GM21737 (cell line): ENCODE data around the gene IL1RL1.

Experiments
- ATAC-seq: cut with Tn5 transposase; IDR thresholded peaks from one replicate; pipeline ENCODE4 v1.9.1; 2021; ENCODE audit warnings: mild to moderate bottlenecking, moderate library complexity; ENCODE audit not compliant: unreplicated experiment

The IL1RL1 gene

DNA sequence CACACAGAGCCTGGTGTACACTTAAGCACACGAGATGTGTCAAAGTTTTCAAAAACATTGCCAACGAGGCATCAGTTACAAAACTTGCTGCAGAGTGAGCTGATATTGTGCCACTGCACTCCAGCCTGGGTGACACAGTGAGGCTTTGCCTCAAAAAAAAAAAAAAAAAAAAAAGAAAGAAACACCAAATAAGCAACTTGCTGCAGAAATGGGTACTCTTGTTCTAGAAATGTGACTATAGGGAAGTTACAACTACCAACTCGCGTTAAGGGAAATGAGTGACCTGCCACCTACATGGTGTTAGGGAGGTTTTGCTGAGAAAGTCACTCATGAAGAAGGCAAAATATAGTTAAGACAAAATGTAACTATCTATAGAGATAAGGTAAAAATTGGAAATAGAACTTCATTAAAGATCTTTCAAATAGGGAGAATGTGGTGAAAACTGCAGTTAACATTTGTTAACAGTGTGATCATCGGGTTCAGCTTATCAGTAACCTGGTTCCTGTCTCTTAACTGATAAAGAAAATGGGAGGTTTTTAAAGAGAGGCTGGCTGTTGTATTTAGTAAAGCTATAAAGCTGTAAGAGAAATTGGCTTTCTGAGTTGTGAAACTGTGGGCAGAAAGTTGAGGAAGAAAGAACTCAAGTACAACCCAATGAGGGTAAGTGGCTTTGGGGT lies at the start of gene IL1RL1:
TSS of gene IL1RL1 (plus strand) at position 600 of the 677 bp plus-strand sequence. CDS start 26,702 bp downstream, outside the sequence.
- no peak for ATAC-seq

DNA sequence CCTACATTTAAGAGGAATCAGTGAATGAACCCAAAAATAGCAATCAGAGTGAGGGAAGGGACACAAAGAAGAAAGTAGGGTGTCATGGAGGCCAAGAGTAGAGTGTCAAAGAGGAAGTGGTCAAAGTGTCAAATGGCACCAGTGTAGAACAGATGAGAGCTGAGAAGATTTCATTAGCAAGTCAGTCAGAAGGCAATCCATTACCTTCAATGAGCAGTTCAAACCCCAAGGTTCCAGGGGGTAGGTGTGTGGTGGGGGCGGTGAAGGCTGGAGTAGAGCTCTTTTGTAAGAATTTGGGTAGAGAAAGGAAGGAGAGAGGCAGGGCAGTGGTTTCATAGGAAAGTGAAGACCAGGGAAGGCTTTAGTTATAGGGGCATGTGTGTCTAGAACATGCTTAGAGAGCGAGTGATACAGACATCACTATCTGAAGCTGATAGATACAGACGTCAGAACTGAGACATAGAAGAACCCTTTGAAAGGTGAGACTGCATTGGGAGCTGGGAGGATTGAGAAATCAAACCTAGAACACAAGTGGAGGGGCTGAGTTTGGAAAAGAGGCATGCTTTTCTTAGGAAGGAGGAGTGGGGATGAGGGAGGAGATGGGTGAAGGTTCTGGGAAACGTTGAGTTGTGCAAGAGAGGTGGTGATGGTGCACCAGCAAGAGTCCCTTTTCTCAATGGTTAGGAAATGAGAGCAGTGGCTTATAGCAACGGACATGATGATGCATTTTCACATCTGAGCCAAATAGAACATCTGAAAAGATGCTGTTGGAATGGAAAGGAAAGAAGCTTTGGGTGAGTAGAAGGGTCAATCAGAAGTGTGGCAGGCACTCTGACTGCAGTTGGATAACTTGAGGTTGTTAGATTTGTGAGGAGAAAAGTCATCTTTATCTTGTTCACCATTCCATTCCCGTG lies 48.9 kb upstream of the IL1RL1 start:
- no peak for ATAC-seq

DNA sequence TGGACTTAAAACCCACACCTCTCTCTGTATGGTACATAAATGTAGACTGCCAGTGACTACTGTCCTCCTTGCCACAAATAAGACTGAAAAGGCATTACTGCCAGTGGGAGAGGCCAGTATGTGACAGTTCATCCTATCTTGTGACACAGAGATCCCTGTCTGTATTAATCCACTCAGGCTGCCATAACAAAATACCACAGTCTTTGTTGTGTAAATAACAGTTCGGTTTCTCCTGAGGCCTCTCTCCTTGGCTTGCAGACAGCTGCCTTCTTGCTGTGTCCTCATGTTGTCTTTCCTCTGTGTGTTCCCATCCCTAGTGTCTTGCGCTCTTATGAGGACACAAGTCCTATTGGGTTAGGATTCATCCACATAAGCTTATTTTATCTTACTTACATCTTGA lies 46.4 kb upstream of the IL1RL1 start:
- no peak for ATAC-seq

DNA sequence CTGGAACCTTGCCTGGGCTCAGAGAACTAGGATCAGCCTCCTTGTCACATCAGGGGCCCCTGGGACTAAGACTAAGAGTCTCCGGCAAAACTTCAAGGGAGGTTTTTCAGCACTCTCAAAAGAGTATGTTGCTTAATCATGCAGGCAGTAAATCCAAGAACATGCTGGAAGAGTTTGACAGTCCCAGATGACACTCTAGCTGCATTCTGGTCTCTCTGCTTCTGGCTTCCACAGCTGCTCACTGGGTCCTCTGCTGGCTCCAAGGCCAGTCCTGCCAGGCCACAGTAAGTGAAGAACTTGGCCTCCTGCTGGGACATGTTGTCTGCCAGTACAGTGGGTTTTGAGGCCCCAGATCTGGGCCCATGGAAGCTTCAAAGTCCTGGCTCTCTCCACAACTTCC lies 45.2 kb upstream of the IL1RL1 start:
- no peak for ATAC-seq

DNA sequence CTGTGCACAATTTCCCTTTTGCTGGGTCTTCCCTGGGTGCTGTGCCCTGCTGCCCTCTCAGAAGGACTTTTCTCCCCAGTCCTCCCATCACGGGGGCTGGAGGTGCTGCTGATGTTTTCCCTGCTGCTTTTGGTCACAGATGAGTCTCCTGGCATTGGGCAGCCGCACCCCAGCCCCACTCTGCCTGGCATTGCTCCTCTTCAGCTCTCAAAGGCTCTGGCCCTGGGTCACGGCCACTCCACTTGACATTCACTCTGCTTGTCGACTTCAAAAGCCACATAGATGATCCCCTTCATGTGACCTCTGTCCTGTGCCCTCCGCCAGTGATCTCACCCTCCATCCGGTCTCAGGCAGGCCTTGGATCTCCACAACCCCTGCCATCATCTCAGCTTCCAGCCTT lies 43.6 kb upstream of the IL1RL1 start:
- no peak for ATAC-seq

DNA sequence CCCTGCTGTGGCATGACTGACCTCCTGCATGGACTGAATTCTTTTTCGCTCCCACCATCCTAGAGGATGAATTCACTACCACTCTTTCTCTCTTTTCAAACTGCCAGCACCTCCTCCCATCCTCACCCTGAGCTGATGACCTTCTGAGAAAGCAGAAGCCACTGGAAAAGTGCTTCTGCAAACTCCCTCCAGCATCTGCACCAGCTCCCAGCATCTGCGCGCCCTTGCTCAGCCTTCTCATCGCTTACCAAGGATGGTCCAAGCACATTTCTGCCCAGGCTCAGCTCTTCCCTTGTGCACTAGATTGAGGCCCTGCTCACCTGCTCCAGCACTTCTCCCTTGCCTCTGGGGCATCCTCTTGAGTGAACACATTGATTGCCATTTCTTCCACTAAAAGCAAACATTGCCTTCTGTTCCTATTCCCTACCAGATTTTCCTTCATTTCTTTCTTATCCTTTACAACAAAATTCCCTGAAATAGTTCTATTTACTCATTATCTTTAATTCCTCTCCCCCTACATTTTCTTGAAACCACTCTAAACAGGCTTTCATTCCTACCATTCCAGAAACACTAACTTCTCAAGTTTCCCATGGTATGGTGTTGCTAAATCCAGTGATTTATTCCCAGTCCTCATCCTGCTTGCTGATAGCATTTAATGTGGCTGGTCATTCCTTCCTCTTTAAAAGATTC lies 42.7 kb upstream of the IL1RL1 start:
- no peak for ATAC-seq

DNA sequence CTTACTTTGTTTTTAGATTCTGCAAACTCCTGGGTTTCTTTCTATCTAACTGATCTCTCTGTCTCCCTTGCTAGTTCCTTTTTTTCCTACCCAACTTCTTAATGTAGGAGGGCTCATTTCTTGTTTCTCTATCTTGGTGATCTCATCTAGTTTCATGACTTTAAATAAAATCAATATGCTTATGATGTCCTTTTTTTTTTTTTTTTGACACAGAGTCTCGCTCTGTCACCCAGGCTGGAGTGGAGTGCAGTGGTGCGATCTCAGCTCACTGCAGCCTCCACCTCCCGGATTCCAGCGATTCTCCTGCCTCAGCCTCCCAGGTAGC lies 42.2 kb upstream of the IL1RL1 start:
- no peak for ATAC-seq

DNA sequence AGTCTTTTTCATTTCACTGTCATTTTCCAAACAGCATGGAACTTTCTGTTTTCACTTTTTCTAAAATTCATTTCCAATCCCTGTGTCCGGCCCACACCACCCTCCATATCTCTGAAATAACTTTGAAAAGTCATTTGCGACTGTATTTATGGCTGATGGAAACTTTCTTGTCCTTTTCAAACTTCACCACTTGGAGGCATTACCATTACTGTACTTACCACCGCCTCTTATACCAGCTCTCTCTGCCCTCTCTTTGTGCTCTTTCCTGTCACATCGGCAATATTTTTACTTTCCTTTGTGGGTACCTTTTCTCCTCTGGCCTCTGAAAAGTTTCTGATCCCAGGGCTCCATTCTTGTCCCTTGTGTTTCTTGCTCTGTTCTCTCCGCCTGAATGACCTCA lies 39.5 kb upstream of the IL1RL1 start:
- ATAC-seq: no peak

DNA sequence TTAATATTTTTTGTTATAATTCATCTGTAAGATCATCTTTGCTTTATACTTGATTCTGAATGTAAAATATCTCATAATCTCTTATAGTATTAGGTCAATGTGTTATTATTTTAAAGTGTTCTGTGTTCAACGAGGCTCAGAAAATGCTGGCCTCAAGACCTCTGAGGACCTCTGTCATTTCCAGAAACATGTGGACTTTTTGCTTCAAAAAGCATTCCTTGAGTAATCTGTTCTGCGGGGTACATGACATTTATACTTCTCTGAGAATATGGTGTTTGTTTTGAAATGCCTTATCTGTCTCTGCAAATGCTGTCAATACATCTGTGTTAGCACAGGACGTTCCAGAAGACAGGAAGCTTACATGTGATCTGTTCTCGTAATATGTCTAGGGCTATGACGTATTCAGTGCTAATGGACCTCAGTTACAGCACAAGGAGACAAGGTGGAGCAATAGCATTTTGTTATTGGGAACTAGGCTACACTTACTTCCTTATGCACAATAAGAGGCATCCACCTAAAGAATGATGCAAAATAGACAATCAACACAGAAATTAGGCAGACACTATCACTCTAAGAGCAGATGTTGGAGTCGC lies 37.6 kb upstream of the IL1RL1 start:
- no peak for ATAC-seq

DNA sequence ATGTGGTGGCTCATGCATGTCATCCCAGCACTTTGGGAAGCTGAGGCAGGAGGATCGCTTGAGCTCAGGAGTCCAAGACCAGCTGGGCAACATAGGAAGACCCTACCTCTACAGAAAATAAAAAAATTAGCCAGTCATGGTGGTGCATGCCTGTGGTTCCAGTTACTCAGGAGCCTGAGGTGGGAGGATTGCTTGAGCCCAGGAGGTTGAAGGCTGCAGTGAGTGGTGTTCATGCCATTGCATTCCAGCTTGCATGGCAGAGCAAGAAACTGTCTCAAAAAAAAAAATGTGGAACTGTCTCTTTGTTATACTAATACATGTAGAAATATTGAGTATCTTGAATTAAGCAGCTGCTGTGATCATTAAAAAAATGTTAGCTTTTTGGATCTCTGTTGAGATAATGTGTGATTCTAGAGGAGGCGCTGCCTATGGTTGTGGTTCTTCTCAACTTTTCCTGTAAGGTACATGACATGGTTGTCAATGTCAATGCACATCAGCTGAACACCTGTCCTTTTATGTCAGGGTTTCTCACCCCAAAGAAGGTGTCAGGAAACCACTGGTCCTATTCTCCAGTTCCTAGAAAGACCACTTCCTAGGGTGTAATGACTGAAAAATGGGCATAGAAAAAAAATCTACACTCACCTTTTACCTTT lies 34.7 kb upstream of the IL1RL1 start:
- no peak for ATAC-seq

DNA sequence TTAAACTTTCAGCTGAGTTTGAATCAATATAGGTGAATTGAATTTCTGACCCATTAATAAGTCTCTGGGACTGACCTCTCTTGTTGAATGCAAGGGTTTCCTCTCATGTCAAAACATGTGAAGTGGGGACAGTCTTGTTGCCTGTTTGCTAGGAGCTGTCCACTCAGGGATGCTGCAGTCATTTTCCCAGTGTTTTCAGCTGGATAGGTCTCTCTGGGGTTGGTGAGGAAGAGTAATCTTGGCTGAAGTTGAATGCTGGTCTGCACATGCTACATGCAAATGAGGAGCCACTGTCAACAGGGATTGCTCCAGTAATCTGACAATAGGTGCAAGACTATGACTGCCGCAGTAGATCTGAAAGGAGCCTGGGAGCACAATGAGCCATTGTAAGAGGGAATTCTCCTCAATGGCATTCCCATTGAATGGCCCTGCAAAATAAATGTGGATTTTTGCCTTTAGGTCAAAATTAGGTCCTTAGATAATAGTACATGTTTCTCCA lies 34.1 kb upstream of the IL1RL1 start:
- ATAC-seq: no peak

DNA sequence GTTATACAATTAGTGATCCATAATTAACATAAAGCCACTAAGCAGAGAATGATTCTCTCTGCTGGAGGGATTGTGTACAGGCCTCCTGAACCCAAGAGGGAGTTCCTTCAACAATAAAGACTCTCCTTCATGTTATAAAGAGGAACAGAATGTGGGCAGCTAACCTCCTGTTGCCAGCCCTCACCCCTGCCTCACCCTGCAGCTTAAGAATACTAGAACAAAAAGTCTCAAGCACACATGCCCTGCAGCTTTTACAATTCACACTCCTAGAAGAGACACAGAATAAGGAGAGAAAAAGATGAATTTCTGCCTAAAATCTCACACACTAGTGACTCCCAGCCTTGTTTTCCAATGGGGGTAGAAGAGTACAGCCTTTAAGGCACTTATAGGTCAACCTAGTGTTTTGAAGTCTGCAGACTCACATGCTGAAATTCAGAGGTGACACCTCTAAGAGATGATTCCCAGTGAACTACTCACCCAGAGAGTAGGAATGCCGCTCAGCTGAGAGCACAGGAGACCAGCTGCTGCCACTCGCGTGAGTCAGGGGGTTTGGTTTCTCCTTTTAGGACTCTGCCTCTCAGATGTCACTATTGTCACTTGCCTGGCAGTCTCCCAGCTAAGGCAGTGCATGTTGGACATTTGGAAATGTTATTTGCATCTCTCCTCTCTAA lies 32.5 kb upstream of the IL1RL1 start:
- ATAC-seq: no peak

DNA sequence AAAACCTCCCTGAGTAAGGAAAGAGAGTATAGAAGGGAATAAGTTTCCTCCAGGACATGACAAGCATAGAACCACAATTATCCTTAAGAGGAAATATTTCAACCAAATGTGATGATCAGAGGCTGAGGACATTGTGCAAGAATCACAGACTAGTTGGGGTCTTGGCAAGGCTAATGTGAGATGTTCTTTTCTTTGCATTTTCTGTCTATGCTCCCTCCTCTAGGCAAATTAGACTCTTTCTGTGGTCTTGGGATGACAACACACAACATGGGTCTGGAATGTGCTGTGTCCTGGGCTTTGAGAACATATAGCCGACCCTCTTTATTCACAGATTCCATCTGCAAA lies 32.0 kb upstream of the IL1RL1 start:
- no peak for ATAC-seq

DNA sequence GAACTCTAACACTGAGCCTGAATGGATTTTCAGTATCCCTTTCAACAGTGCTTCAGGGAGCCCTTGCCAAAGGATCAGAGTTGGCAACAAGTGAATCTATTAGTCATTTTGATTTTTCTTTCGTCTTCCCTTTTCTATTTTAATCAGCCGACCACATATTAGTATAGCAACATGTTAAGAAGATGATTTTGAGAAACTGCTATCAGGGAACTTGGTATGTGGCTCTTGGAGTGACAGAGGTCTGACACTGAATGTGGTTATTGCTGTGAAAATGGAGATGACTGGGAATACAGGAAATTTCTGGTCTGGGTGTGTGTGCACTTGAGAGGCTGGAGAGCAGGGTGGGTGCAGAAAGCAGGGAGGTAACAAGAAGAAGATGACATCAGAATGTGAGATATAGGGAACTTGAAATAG lies 28.7 kb upstream of the IL1RL1 start:
- no peak for ATAC-seq

DNA sequence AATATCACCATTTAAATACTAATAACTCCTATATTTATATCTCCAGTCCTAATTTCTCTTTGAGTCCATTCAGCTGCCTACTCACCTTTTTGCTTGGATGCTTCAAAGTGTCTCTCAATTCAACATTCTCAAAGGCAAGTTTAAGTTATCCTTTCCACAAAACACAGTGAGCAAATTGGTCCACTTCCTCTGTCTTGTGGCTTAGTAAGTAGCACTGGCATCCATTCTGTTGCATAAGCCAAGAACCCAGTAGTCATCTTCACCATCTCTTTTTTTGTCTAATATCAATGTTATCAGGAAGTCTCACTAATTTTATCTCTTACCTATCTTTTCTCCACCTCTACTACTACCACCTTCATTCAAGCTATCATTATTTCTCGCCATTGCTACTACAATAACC lies 27.4 kb upstream of the IL1RL1 start:
- no peak for ATAC-seq

DNA sequence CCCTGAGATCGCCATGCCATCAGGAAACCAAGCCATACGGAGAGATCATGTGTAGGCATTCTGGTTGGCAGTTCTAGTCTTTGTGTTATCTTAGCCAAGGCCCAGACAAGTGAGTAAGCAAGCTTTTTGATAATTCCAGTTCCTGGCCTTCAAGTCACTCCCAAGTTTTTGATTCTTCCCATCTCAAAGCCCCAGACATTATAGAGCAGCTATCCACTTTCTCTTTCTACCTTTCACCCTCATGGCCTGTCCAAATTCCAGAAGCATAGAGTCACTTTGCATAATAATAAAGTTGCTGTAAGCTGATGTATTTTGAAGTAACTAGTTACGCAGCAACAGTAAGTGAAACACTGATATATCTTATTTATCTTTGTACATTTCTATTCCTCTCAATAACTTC lies 26.8 kb upstream of the IL1RL1 start:
- ATAC-seq: no peak

DNA sequence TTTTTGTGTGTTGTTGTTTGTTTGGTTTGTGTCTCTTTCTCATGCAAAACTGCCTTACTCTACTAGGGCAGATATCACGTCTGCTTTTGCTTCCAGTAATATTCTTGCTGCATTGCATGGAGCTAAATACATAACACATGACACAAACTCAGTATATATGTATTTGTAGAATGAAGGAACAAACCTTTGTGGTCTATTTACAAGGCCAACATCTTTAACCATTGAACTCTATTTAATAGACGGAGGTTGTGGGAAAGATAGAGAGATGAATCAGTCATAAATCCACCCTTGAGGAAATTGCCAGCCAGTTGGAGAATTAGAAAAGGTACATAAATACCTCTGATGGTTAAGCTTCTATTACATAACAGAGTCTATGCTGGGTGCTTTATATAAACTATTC lies 26.0 kb upstream of the IL1RL1 start:
- ATAC-seq: no peak

DNA sequence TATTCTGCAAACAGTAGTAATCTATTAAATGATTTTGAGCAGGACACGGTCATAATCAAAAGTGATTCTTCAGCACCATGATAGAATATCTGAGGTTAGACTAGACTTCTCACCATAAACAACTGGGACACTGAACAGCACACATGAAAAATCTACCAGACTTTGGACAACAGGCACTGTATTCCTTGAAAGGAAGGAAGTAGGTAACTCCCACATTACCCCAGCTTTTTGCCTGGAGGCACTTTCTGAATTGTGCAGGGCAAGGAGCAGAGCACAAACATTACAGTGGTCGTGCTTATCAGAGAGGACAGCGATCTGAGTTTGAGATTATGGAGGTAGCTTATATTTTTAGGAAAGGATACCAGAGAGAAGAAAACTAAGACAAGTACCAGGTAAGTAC lies 25.3 kb upstream of the IL1RL1 start:
- no peak for ATAC-seq

DNA sequence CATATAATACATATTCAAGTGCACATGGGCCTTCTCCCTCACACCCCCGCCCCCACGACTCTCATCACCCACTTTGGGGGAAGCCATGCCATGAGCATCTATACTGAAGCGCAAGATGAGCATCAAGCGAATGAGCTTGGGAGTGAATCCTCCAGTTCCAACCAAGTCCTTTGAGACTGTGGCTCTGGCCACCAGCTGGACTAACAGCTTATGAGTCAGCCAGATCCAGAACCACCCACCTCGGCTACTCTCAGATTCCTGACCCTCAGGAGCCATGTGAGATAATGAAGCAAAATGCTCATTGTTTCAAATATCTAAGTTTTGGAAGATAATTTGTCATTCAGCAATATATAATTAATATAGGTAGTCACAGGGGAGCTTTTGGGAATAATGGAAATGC lies 22.2 kb upstream of the IL1RL1 start:
- ATAC-seq: no peak

DNA sequence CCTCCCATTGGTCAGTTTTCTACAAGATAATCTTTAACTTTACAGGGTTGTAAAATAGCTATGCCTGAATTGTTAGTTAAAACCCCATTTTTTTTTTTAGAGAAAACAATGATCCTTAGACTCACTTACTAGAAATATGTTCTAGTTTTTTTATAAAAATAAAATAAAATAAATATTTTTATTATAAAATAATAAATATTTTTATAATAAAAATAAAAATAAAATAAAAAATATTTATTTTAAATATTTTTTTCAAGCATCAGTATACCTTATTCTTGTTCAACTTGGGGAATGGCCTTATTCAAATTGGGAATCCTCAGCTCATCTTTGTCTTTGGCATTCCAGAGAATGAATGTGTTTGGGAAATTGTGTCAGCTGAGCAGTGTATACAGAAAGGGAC lies 20.8 kb upstream of the IL1RL1 start:
- ATAC-seq: no peak
